NT2/D1 (cell line): ENCODE measurements around the gene CCPG1.

Source experiments
- YY1 ChIP-seq: IDR thresholded peaks from 2 replicates; pipeline ENCODE4 v1.6.1; 2011; ENCODE audit not compliant: insufficient read length, insufficient read depth
- ZNF274 ChIP-seq: IDR thresholded peaks from 2 replicates; pipeline ENCODE4 v1.6.1; 2011; ENCODE audit warnings: mild to moderate bottlenecking, low read depth, low read length

DNA sequence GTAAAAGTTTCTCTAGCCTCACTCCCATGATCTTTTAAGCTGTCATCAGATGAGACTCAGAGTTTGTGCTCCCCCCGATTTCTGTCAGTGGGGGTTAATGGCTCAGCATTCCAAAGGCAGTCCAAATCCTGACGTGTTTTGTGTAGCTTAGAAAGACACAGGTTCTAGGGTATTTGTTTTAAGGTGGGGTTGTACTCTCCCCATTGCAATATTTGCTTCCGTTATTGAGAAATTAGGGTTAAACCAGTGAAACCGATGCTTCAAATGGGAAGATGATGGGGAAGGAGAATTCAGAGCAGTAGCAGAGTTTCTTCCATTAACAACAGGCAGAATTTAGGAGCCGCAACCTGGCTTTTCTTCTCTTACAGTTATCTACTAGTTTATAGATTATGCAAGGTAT lies 85.7 kb downstream of the CCPG1 start:
- TF ChIP-seq YY1 (no peak), ZNF274 (no peak)
